CD4-positive, alpha-beta T cell (primary cell): ENCODE results near the gene TEX14. TPM values are rescaled to one million over a fixed set of nuclear protein-coding genes. Genes with fewer than 3 reads are reported as not detected.
A peak's percentile ranks its signal among the peaks of the same experiment; 100 is the strongest.

ENCODE experiments used
- ATAC-seq: fragments of 200-7000 bp; cut with Tn5 transposase; one replicate; pipeline ENCODE4 v1.10.0; 2022; ENCODE audit warnings: mild to moderate bottlenecking; ENCODE audit not compliant: poor library complexity
- CTCF ChIA-PET: fragments of 350-600 bp; sonication (Branson Sonifier 250); formaldehyde crosslinking; loops from one replicate; lab custom pipeline; 2021; ENCODE audit warnings: antibody characterized with exemption, inconsistent platforms; lab: Charles Lee
- POLR2A ChIA-PET: fragments of 350-600 bp; sonication (Branson Sonifier 250); formaldehyde crosslinking; loops from one replicate; lab custom pipeline; 2021; ENCODE audit warnings: antibody characterized with exemption, inconsistent platforms; lab: Charles Lee
- DNase-seq, 14 experiments: peaks; one replicate each; pipeline ENCODE4 v3.0.0-alpha.2; 2013 to 2020; ENCODE audit warnings: mixed read lengths in 2 of 14
- H3K27ac ChIP-seq, 2 donors: one replicate each; pipeline versions ENCODE4 v1.5.1 to v1.7.0; 2013; ENCODE audit warnings: low read length in 2 of 2, low read depth in 1 of 2, mild to moderate bottlenecking in 1 of 2
- H3K27me3 ChIP-seq, 2 experiments: 1 replicate in 1 of 2; 2 replicates in 1 of 2; pipeline versions ENCODE4 v1.6.1 to v1.7.0; 2013; ENCODE audit warnings: low read length in 2 of 2, control low read depth in 1 of 2, mild to moderate bottlenecking in 1 of 2, moderate library complexity in 1 of 2; ENCODE audit not compliant: insufficient read depth in 2 of 2, control insufficient read depth in 1 of 2
- H3K36me3 ChIP-seq: one replicate; pipeline ENCODE4 v1.6.1; 2013; ENCODE audit warnings: low read length, control low read depth; ENCODE audit not compliant: insufficient read depth
- H3K4me1 ChIP-seq: one replicate; pipeline ENCODE4 v1.6.1; 2013; ENCODE audit warnings: low read length, control low read depth; ENCODE audit not compliant: insufficient read depth
- H3K4me3 ChIP-seq: one replicate; pipeline ENCODE4 v1.5.1; 2013; ENCODE audit warnings: mild to moderate bottlenecking, low read length, moderate library complexity
- H3K9me3 ChIP-seq, 2 experiments: 1 replicate in 1 of 2; 2 replicates in 1 of 2; pipeline versions ENCODE4 v1.6.1 to v1.7.0; 2013; ENCODE audit warnings: low read length in 2 of 2, mild to moderate bottlenecking in 2 of 2, control low read depth in 1 of 2, moderate library complexity in 1 of 2; ENCODE audit not compliant: control insufficient read depth in 1 of 2, insufficient read depth in 1 of 2
- H3K27ac Mint-ChIP-seq: one replicate; pipeline ENCODE4 v1.8.0; 2020; ENCODE audit warnings: mixed read lengths
- H3K27me3 Mint-ChIP-seq: one replicate; pipeline ENCODE4 v1.8.0; 2021; ENCODE audit warnings: mixed read lengths
- H3K36me3 Mint-ChIP-seq: one replicate; pipeline ENCODE4 v1.8.0; 2021; ENCODE audit warnings: low read depth, mixed read lengths
- H3K4me1 Mint-ChIP-seq: one replicate; pipeline ENCODE4 v1.8.0; 2021; ENCODE audit warnings: low read depth, mixed read lengths
- H3K4me3 Mint-ChIP-seq: one replicate; pipeline ENCODE4 v1.8.0; 2020; ENCODE audit warnings: mild to moderate bottlenecking, mixed read lengths
- H3K9me3 Mint-ChIP-seq: one replicate; pipeline ENCODE4 v1.8.0; 2020; ENCODE audit warnings: mixed read lengths
- intact Hi-C, 2 experiments: fragments of 100-400 bp; cut with DNase I in 1 of 2; cut with micrococcal nuclease in 1 of 2; formaldehyde crosslinking; loops; one replicate each; pipeline versions ENCODE4 v1.15.1 to v1.9.0; 2023 to 2025; cut with DNase I, micrococcal nuclease
- total RNA-seq, 174 experiments: library from RNA in 2 of 174; stranded (reverse) in 2 of 174; gene quantifications; one replicate each; pipeline ENCODE4 v1.2.3 and lab custom pipeline; 2021 to 2026
- TF ChIP-seq, protein P1 (sequence below): fragments of 200-600 bp; IDR thresholded peaks from one replicate; pipeline ENCODE4 v1.8.0; 2022; ENCODE audit warnings: antibody characterized with exemption, mild to moderate bottlenecking

Gene TEX14
- total RNA-seq, 2 experiments from 2014 or later = 0.47 to 0.66 TPM

DNA sequence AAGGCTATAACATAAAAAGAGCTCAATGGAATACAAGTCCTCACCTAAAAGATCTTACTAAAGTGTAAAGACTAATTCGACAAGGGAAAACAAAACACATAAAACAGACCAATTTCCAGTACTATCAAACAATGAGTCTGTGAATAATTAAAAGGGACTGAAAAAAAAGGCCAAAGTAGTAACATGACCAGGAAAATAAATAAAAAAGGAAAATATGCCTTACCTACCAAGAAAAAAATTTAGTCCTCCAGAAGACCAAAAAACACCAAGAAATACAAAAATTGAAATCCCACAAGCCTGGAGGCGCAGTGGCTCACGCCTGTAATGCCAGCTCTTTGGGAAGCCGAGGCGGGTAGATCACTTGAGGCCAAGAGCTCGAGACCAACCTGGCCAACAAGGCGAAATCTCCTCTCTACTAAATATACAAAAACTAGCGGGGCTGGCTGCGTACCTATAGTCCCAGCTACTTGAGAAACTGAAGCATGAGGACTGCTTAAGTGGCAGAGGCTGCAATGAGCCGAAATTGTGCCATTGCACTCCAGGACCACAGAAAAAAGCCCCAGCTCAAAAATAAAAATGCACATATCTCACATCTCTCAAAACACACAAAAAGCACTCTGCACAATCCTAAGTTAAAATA, 60.8 kb downstream of the TEX14 start:
- Mint-ChIP-seq H3K36me3 (no peaks in the 10 kb centered on the region), H3K27me3 (no peaks in the 10 kb centered on the region), H3K27ac (no peak overlapping the region), H3K4me3 (peak overlapping the region; percentile 75), H3K9me3 (no peaks in the 10 kb centered on the region), H3K4me1 (no peaks in the 10 kb centered on the region)
- intact Hi-C loops = loop anchor here (1.0 to 10.0 kb wide), 8 partner anchors 28 to 936 kb away; partner anchors contain the start of genes DHX40 (in 1 of the 2) and TRIM37 (in 1 of the 2)
- peaks cover 10% of the 10 kb centered on the region for H3K4me1 ChIP-seq
- H3K9me3 ChIP-seq = no peaks in the 10 kb centered on the region
- no peaks in the 10 kb centered on the region for H3K27me3 ChIP-seq
- TF ChIP-seq, protein P1, sequence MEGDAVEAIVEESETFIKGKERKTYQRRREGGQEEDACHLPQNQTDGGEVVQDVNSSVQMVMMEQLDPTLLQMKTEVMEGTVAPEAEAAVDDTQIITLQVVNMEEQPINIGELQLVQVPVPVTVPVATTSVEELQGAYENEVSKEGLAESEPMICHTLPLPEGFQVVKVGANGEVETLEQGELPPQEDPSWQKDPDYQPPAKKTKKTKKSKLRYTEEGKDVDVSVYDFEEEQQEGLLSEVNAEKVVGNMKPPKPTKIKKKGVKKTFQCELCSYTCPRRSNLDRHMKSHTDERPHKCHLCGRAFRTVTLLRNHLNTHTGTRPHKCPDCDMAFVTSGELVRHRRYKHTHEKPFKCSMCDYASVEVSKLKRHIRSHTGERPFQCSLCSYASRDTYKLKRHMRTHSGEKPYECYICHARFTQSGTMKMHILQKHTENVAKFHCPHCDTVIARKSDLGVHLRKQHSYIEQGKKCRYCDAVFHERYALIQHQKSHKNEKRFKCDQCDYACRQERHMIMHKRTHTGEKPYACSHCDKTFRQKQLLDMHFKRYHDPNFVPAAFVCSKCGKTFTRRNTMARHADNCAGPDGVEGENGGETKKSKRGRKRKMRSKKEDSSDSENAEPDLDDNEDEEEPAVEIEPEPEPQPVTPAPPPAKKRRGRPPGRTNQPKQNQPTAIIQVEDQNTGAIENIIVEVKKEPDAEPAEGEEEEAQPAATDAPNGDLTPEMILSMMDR = no peak
- ChIA-PET POLR2A (interaction anchor here (0.7 to 3.2 kb wide), 18 partner anchors 9 to 624 kb away, joined by 3 to 64 read pairs (median 6); partner anchors contain the start of genes HSF5, PRR11, RAD51C and RNF43), CTCF (interaction anchor here (1.3 to 1.6 kb wide), 3 partner anchors 53 to 112 kb away, joined by 3 to 6 read pairs (median 6); no protein-coding TSS in a partner anchor)
- DNase-seq (peak in 4 of 14 experiments; percentile 8 to 79 (median 40)), ATAC-seq (no peak)
- H3K4me3 ChIP-seq = peak overlapping the region; percentile 54
- H3K27ac ChIP-seq = peak overlapping the region; percentile 66 to 94
- H3K36me3 ChIP-seq = no peaks in the 10 kb centered on the region

DNA sequence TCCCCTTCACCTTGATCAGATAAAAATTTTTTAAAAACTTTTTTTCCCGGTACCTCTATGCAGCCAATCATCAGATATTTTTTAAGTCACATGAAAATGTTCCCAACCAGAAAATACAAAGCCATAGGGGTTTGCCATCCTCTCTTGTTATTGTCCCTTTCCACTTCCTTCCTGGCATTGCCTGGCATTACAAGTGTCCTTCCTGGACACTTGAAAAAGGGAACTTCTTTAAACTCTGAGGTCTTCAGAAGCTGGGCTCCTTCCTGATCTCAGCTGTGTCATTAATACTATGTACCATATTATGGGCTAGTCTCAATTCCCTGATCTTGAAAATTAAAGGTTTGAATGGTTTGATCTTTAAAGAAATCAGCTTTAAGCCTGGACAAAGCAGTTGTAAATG, 64.9 kb downstream of the TEX14 start:
- ATAC-seq (no peak), DNase-seq (no peak)
- H3K36me3 ChIP-seq = no peaks in the 10 kb centered on the region
- no peak overlapping the region for H3K4me3 ChIP-seq
- Mint-ChIP-seq H3K9me3 (no peaks in the 10 kb centered on the region), H3K4me1 (no peaks in the 10 kb centered on the region), H3K36me3 (no peaks in the 10 kb centered on the region), H3K4me3 (no peak overlapping the region), H3K27me3 (no peaks in the 10 kb centered on the region), H3K27ac (no peak overlapping the region)
- intact Hi-C loops = no loop called here
- POLR2A ChIA-PET = no interaction called here
- no peaks in the 10 kb centered on the region for H3K27me3 ChIP-seq
- no peaks in the 10 kb centered on the region for H3K9me3 ChIP-seq
- TF ChIP-seq, protein P1 = no peak
- peaks cover 5% of the 10 kb centered on the region for H3K4me1 ChIP-seq
- CTCF ChIA-PET = interaction anchor here (0.7 to 1.4 kb wide), 2 partner anchors 17 to 38 kb away, joined by 3 read pairs; no protein-coding TSS in a partner anchor
- H3K27ac ChIP-seq = no peak overlapping the region

DNA sequence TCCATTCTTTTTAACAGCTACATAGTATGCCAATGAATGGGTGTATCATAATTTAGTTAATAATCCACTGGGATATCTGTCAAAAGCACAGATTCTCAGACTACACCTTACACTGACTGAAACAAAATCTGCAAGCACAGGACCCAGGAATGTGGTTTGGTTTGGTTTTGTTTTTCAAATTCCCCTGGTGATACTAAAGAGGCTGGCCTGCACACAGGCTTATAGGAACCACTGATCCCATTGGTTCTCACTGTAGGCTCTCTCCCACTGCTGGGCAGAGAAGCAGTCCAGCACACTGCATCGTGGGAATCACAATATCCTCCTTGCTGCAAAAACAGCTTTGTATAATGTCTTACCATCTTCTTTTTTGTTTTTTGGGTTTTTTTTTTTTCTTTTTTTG, 67.1 kb downstream of the TEX14 start:
- no peak for ATAC-seq
- Mint-ChIP-seq H3K27me3 (no peaks in the 10 kb centered on the region), H3K36me3 (no peaks in the 10 kb centered on the region), H3K9me3 (no peaks in the 10 kb centered on the region), H3K4me1 (no peaks in the 10 kb centered on the region), H3K27ac (no peak overlapping the region), H3K4me3 (no peak overlapping the region)
- Histone ChIP-seq H3K36me3 (no peaks in the 10 kb centered on the region), H3K9me3 (no peaks in the 10 kb centered on the region), H3K4me3 (no peak overlapping the region), H3K4me1 (no peaks in the 10 kb centered on the region), H3K27me3 (no peaks in the 10 kb centered on the region), H3K27ac (no peak overlapping the region)
- POLR2A ChIA-PET = no interaction called here
- CTCF ChIA-PET = no interaction called here
- no peak for DNase-seq
- intact Hi-C loops = no loop called here
- TF ChIP-seq, protein P1 = no peak
